HG03175 (cell line): ENCODE measurements around the gene RIGI.
"Not testable (repeated sequence)": the region's sequence is repeated elsewhere in the genome, so short reads cannot be mapped to it uniquely, and the experiment has no call there.

Experiments
- ATAC-seq: cut with Tn5 transposase; IDR thresholded peaks from one replicate; pipeline ENCODE4 v1.9.1; 2021; ENCODE audit warnings: mild to moderate bottlenecking, moderate library complexity; ENCODE audit not compliant: unreplicated experiment

The RIGI gene

DNA sequence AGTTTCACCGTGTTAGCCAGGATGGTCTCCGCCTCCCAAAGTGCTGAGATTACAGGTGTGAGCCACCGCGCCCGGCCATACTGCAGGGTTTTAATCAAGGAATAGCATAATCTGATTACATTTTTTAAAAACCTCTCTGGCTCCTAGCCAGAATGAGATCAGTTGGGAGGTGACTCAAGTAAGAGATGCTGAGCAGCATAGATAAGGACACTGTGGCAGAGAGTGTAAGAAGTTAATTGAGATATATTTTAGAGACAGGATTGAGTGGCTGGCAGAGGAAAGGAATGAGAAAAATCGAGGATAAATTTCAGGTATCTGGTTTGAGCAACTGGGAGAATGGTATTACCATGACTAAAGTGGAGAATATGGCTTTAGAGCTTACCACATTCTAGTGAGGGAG, 7.3 kb upstream of the RIGI start:
- ATAC-seq: no peak

DNA sequence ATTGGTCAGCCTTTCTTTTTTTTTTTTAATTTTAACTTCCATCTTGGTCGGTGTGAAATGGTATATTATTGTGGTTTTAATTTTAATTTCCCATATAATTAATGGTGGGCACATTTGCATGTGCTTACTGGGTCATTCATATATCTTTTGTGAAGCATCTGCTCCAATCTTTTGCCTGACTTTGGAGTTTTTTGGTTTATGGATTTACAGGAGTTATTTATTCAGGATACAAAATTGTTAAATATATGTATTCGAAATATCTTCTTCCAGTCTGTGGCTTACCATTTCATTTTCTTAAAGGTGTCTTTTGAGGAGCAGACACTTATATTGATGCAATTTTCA, 682 bp upstream of the RIGI start:
- no peak for ATAC-seq

DNA sequence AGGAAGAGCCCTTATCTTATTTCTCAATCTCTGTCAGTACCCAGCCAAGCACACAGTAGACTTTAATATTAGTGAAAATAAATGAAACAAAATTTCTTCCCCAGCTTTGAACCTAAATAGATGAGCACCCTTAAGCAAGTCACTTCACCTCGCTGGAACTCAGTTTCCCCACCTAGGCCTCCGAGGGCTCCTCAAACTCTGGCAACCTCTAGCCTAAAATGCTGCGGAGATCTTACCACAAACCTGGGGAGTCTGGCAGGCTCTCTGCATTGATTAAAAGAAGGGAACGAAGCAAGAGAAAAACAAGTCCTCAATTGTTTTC, 326 bp downstream of the RIGI start:
- ATAC-seq: no peak

DNA sequence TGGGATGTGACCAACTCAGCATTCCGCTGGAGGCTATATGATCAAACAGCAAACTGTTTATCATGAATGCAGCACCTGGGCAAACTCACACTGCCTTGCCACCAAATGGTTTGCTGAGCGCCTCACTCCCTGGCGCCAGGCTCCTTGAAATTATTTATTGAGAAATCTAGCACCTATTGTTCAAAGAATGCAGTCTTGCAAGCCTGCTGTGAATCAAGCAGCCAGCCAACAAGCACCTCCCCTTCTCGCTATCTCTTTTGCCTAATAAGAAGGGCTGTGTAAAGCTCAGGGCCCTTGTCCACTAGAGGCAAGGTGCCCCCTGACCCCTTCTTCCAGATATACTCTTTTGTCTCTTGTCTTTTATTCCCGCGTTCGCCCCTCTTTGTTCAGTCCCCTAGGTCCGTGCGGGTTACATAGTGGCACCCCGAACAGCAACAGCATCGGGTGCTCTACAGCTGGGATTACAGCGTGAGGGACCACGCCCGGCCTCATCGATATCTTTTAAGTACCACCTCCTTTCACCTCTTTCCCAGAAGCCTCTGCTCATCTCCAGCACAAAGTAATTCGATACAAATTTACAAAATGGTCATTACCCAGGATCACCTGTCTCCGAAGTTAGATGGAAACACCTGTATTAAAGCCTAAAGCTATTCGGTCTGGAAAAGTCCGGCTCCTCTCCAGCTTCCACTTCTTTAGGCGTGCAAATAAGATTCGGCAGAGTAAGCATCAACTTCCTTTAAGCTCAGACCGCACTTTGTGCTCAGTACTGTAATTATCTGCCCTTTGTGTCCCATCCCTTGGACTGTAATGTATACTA, 896 bp downstream of the RIGI start:
- peak; percentile 22 for ATAC-seq

DNA sequence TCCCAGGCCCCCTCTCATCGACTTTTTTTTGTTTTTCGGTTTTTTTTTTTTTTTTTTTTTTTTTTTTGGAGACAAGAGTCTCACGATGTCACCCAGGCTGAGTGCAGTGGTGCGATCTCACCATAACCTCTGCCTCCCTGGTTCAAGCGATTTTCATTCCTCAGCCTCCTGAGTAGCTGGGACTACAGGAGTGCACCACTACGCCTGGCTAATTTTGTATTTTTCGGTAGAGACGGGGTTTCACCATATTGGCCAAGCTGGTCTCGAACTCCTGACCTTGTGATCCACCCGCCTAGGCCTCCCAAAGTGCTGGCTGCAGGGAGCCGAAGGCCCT, 1.5 kb downstream of the RIGI start:
- ATAC-seq: not testable (repeated sequence)

DNA sequence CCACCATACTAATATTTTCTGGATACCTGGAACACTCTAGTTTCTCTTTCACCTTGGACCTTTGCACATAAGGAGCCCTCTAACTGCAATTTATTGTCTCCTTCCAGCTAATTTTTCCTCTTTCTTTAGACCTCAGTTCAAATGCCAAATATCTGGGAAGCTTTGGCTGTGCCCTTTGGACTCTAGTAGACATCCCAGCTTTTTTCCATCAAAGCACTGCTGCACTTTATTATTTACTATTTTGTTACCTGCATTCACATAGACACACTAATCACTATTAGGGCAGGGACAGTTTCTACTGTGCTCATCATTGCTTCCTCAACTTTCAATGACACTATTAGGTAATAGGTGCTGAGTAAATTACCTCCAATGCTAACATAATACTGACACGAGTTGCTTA, 2.1 kb downstream of the RIGI start:
- ATAC-seq: no peak

DNA sequence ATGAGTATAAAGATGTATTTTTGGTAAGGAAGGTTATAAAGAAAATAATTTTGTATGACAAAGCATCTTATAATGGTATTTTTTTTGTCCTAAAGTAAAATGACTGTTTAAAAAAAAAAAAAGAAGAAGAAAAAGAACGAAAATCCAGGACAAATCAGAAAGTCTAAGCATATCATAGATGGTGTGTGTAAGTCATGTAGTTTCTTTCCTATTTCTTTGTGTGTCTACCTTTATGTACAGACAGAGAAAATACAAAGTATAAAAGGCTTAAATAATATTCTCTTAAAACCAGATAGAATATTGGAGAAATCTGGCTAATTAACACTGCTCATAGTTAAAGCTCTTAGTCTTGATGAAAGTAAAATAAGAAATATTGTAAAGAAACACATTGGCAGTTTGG, 7.7 kb downstream of the RIGI start:
- ATAC-seq: no peak

DNA sequence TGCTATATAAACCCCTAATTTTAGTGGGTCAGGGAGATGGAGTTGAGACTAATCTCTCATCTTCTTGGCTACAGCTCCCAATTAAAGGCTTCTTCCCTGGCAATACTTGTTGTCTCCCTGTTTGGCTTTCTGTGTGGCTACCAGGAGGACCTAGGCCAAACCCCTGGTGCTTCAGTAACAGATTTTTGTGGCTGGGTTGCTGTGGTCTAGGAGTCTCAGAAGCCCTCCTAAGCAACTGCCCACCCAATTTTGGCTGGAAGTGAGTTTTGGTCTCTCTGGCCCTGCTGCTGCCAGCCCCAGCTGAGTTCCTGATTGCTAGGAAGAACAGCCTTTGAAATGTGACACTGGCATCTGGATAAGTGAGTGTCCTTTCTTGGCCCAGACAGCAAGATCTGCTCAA, 9.8 kb downstream of the RIGI start:
- no peak for ATAC-seq

DNA sequence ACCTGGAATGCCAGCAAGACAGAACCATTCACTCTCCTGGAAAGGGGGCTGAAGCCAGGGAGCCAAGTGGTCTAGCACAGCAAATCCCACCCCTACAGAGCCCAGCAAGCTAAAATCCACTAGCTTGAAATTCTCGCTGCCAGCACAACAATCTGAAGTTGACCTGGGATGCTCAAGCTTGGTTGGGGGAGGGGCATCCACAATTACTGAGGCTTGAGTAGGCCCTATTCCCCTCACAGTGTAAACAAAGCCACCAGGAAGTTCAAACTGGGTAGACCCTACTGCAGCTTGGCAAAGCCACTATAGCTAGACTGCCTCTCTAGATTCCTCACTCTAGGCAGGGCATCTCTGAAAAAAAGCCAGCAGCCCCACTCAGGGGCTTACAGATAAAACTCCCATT, 17.3 kb downstream of the RIGI start:
- ATAC-seq: no peak

DNA sequence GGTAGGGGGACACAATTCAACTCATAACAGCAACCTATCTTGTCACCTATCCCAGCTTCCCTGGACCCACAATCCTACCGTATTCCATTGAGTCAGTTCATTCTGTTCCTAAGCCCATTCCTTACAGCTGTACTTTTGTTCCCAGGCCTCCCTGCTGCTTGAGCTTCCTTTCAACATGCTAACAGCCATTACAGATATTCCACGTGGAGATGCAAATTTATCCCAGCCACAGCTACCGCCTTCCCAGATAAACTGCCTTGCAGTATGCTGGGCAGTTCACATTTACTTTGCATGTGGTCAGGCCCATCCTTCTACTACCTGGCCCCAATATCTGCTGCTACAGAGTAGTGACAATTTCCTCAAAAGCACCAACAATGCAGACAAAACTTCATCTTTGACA, 23.0 kb downstream of the RIGI start:
- no peak for ATAC-seq

DNA sequence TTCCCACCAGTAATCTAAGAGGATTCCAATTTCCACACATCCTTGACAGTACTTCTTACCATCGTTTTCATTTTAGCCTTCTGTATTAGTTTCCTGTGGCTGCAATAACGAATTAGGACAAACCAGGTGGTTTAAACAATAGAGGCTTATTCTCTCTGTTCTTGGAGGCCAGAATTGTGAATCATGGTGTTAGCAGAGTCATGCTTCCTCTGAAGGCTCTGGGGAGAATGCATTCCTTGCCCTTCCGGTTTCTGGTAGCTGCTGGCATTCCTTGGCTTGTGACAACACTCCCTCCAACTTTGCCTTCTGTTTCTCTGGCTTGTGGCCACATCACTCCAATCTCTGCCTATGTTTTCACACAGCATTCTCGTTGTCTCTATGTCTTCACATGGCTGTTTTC, 23.5 kb downstream of the RIGI start:
- ATAC-seq: no peak

DNA sequence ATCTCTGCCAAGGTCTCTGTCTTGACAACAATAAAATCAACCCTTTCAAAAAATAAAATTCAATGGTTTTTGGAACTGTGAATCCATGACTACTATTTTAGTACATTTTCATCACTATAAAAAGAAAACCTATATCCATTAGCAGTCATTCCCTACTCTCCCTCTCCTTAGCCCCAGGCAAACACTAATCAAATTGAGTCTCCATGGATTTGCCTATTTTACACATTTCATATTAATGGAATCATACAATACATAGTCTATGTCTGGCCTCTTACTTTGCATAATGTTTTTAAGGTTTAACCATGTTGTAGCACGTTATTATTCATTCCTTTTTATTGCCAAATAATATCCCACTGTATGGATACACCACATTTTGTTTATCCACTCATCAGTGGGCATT, 24.1 kb downstream of the RIGI start:
- ATAC-seq: no peak

DNA sequence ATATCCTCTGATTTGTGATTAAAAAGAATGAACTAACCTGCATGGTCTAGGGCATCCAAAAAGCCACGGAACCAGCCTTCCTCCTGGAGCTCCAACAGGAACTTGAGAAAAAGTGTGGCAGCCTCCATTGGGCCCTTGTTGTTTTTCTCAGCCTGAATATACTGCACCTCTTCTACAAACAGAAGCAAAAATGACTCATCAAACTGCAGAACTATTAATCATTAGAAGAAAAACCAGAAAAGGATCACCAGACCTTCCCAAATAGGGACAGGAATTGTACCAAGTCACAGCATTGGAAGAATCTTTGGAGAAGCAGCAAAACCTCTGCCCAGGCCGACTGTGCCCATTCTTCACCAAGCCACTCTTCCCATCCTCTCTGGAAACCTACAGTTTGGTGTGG, 25.2 kb downstream of the RIGI start:
- no peak for ATAC-seq

DNA sequence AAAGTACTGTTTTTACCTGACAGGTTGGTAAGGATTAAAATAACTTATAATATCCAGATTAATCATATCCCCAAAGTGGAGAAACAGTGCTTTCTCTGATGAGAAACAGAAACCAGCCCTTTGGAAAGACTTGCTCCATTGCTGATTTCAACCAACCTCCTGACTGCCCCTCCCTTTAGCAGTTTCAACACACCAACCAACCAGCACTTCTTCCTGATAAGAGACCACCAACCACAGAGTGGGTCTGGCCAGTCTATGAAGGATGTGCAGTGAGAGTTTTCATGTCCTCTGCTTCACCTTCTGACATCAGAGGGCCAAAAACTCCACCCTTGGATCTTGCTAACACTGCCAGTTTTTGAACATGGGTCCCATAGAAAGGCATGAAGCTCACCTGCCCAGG, 28.1 kb downstream of the RIGI start:
- no peak for ATAC-seq

DNA sequence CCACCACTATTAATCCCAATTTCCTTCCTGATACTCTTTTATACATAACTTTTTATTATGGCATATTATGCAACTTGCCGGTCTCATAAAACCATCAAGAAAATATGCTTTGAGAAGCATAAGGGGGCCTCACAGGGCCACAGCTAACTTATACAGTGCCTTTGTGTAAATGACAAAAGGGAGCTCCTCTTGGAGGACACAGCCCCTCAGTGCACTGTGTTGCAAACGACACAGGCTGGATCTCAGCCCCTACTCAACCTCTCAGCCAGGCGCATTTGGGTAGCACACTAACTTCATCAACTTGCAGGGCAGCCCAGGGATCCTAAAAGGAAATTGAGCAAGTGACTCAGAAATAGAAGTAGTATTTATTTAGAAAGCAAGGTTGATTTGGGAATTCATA, 35.4 kb downstream of the RIGI start:
- no peak for ATAC-seq

DNA sequence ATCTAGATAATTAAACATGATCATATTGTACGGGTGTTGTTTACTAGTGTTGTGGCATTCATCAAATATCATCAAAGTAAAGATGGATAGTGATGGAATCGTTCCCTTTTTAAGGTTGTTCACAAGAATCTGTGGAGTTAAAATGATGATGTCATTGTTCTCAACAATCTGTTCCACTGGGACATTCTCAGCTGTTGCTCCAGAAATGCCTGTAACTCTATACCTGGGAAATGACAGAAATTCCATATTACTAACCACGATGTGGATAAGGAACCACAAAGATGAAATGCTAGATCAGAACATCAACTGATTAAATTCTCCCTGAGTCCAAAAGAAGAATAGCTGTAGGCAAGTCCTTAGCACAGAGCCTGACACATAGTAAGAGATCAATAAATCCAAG, 38.0 kb downstream of the RIGI start:
- no peak for ATAC-seq

DNA sequence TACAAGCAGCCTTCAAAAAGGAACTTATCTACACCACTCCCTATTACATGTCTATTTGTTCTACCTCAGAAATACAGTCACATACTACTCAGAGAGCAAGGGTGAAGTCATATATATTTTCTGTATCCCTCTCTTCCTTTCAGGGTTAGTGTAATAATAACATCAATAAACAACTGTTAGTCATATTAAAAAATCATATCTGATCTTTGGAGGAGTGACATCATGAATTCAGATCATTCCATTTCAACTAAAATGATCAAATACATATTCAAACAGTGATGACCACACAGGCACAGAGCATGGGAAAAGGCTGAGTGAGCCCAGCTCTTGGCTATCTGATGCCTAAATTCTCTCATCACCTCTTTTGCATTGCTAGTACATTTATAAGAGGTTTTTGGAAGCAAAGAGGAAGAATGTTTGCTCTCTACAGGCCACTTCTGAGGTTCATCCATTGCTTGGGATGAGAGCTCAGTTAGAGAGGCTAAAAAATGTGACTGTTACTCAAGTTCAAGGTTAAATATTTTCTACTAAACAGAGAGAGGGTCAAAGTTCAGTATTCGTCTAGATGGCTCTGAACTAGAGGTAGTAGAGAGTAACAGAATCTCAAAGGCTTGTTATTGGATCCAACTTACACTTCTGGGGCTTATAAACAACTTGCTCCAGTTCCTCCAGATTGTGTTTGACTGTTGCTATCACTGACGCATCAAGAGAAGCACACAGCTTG, 39.0 kb downstream of the RIGI start:
- ATAC-seq: no peak

DNA sequence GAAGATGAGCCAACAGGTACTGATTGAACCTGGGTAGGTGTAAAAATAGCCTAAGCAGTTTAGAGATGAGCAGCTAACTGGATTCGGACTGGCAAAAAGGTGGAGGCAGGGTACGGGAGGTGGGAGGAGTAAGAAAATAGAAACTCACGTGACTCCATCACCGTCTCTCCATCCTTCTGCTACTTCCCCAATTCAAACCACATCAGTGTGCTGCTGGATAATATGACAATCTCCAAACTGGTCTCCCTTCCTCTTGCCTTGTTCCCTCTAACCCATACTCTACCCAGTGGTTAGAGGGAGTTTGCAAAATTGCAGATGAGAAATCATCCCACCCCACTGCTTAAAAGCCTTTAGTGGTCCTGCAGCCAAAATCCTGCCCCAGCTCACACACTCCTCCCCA, 42.7 kb downstream of the RIGI start:
- no peak for ATAC-seq
